Astrocyte of the spinal cord (primary cell): Measurements from ENCODE around the gene MPZL3.
A peak's percentile ranks its signal among the peaks of the same experiment; 100 is the strongest.

ENCODE experiments used
- DNase-seq: peaks from one replicate; pipeline ENCODE4 v3.0.0; 2011; ENCODE audit warnings: low read depth, low spot score
- H3K4me3 ChIP-seq: 2 replicates; pipeline ENCODE4 v1.5.1; 2011; ENCODE audit warnings: low read depth, mild to moderate bottlenecking, low read length, moderate library complexity
- CTCF ChIP-seq: IDR thresholded peaks from 2 replicates; pipeline ENCODE4 v1.5.1; 2012; ENCODE audit warnings: low read depth, mild to moderate bottlenecking, low read length, inconsistent platforms
- in situ Hi-C: cut with HindIII; loops from 2 replicates; pipeline ENCODE4 v1.10.0; 2017; ENCODE audit warnings: low sequenced_read_pairs

Gene MPZL3

GRCh38 chr11:118263112-118263511 is 10.9 kb upstream of the MPZL3 start:
- H3K4me3 ChIP-seq: no peak overlapping the region
- DNase-seq: no peak
- TF ChIP-seq CTCF: no peak
- in situ Hi-C loops: no loop called here

- H3K4me3 ChIP-seq: no peak overlapping the region
- no peak for TF ChIP-seq CTCF
- in situ Hi-C loops: no loop called here
- DNase-seq: no peak
These were observed 8.2 kb upstream of the MPZL3 start for GRCh38 chr11:118260353-118260752.

DNA sequence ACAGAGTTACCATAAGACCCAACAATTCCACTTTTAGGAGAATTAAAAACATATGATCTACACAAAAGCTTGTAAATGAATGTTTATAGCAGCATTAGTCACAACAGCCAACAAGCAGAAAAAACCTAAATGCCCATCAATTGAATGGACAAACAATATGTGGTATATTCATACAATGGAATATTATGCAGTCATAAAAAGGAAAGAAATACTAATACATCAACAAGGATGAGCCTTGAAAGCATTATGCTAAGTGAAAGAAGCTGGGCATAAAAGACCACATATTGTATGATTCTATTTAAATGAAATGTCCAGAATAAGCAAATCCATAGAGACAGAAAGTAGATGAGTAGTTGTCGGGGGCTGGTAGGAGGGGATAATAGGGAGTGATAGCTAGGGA is 7.0 kb upstream of the MPZL3 start:
- TF ChIP-seq CTCF: no peak
- H3K4me3 ChIP-seq: no peak overlapping the region
- in situ Hi-C loops: no loop called here
- DNase-seq: no peak

- TF ChIP-seq CTCF: peak; percentile 20
- DNase-seq: no peak
- no peak overlapping the region for H3K4me3 ChIP-seq
- in situ Hi-C loops: no loop called here
These were observed 6.2 kb upstream of the MPZL3 start for GRCh38 chr11:118258410-118258809.

GRCh38 chr11:118252688-118253087 is 523 bp upstream of the MPZL3 start:
- in situ Hi-C loops: no loop called here
- TF ChIP-seq CTCF: no peak
- DNase-seq: no peak
- peak overlapping the region; percentile 77 for H3K4me3 ChIP-seq

DNA sequence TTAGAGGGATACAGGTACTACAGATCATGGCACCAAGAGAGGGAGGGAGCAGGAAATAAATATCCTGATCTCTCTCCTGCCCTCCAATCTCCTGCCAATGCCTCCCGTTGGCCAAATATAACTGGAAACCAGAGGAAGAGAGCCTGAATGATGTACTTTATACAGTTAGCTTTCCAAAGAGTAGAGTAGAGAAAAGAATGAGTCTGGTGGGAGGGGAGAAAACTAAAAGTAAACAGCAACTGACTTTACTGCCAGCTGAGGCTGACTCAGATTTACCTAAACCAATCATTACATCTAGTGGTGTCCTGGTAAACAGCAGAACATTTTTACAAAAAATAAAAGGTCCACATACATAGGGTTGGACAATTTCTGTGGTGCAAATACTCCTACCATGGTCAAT is 5.1 kb downstream of the MPZL3 start:
- DNase-seq: no peak
- in situ Hi-C loops: no loop called here
- H3K4me3 ChIP-seq: no peak overlapping the region
- no peak for TF ChIP-seq CTCF

DNA sequence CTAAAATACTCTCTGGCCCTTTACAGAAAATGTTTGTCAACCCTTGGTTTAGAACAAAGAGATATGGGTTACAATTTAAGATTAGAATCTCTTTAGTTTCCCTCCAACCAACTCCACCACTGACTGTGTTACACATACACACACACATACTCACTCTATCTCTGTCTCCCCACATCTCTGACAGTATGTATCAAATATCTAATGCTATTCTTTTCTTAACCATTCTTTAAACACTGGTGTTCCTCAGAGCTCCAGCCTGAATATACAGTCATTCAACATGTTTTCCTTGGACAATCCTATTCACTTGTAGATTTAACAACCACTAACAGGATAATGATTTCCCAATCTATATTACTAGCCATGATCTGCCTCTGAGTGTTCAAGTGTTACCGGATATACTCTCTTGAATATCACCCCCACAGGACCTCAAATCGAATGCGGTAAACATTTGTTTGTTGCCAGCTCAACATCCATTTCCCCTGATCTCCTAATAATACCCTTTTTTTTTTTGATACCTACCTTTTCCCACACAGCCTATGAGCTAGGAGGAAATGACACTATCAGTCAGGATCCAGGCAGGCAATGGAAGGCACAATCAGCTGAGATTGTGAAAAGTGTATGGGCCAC is 6.1 kb downstream of the MPZL3 start:
- DNase-seq: no peak
- in situ Hi-C loops: no loop called here

More for the DNA sequence above, 6.1 kb downstream of the MPZL3 start:
- no peak overlapping the region for H3K4me3 ChIP-seq
- no peak for TF ChIP-seq CTCF
